AG04450 (cell line): ENCODE data around the gene ENTPD7. TPM values are rescaled to one million over a fixed set of nuclear protein-coding genes. Genes with fewer than 3 reads are reported as not detected.
A peak's percentile ranks its signal among the peaks of the same experiment; 100 is the strongest.

Experiments used
- CTCF ChIA-PET: fragments of 300-600, 350-600 bp; formaldehyde crosslinking; extraction: SDS; loops from one replicate; lab custom pipeline; 2022; ENCODE audit warnings: antibody characterized with exemption, inconsistent platforms; lab: Charles Lee
- POLR2A ChIA-PET: fragments of 350-600 bp; formaldehyde crosslinking; extraction: SDS; loops from one replicate; lab custom pipeline; 2021; ENCODE audit warnings: antibody characterized with exemption, inconsistent platforms; lab: Yijun Ruan, JAX
- DNase-seq: peaks from one replicate; pipeline ENCODE4 v3.0.0-alpha.2; 2011; ENCODE audit warnings: low read depth, low spot score
- H3K27ac ChIP-seq: one replicate; pipeline ENCODE4 v1.5.1; 2012; ENCODE audit warnings: low read depth, low read length, control low read depth
- H3K27me3 ChIP-seq: one replicate; pipeline ENCODE4 v1.6.0; 2012; ENCODE audit warnings: low read length; ENCODE audit not compliant: control insufficient read depth, insufficient read depth
- H3K4me3 ChIP-seq: 2 replicates; pipeline ENCODE4 v1.5.1; 2011; ENCODE audit warnings: mild to moderate bottlenecking, low read depth, low read length, control low read depth
- H3K9me3 ChIP-seq: 2 replicates; pipeline ENCODE4 v1.5.1; 2012; ENCODE audit warnings: low read length; ENCODE audit not compliant: control insufficient read depth, insufficient read depth
- CTCF ChIP-seq: IDR thresholded peaks from 2 replicates; pipeline ENCODE4 v1.5.1; 2011; ENCODE audit warnings: low read depth, low read length, control low read depth, inconsistent platforms
- polyA plus RNA-seq: library from polyadenylated mRNA; depleted of rRNA; stranded (reverse); fragments of >200 nt; gene quantifications from 2 replicates; pipeline ENCODE4 v1.2.3, GENCODE V29; 2011

Gene ENTPD7
- polyA plus RNA-seq, 1 experiment: 16.2 TPM

DNA sequence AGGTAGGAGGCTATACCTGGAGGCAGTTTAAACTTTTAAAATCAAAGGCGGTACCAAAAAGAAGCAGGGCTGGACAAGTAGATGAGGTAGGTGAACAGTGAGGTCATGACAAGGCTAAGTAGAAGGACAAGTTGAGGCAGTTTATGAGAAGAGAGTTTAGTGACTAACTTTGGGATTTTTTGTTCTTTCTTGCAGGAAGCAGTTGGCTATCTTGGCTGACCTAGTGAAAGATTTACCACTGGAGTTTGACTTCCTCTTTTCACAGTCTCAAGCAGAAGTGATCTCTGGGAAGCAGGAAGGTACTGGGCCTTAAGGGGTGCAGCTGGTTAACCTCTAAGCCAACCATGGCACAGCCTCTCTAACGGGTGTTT is 26.3 kb downstream of the ENTPD7 start:
- CTCF ChIA-PET: no interaction called here
- POLR2A ChIA-PET: no interaction called here
- Histone ChIP-seq H3K27me3 (no peaks in the 10 kb centered on the region), H3K9me3 (no peaks in the 10 kb centered on the region), H3K4me3 (no peak overlapping the region), H3K27ac (no peak overlapping the region)
- DNase-seq: no peak
- TF ChIP-seq CTCF: no peak

GRCh38 chr10:99689461-99689860 is 30.2 kb downstream of the ENTPD7 start:
- H3K27me3 ChIP-seq: no peaks in the 10 kb centered on the region
- no peak for DNase-seq
- CTCF ChIA-PET: no interaction called here
- POLR2A ChIA-PET: no interaction called here
- no peak for TF ChIP-seq CTCF
- H3K9me3 ChIP-seq: no peaks in the 10 kb centered on the region
- H3K27ac ChIP-seq: no peak overlapping the region
- no peak overlapping the region for H3K4me3 ChIP-seq

DNA sequence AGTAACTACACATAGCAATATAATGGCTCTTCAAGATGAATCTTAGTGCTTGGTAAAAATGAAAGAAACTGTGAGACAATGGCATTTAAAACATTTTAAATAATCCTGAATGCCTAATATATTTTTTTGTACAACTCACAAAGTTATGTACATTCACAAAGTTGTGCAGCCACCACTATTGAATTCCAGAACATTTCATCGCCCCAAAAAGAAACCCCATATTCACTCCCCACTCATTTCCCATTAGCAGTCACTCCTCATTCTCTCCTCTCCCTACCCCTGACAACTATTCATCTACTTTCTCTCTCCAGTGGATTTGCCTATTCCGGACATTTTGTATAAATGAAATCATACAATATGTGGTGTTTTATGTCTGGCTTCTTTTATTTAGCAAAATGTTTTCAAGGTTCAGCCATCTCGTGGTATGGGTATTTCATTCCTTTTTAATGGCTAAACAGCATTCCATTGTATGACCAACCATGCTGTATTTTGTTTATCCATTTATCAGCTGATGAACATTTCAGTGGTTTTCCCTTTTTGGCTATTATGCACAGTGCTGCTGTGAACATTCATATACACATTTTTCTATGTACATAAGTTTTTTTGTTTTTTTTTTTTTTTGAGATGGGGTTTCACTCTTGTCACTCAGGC is 34.7 kb downstream of the ENTPD7 start:
- Histone ChIP-seq H3K27ac (peak overlapping the region; percentile 94), H3K27me3 (no peaks in the 10 kb centered on the region), H3K4me3 (no peak overlapping the region), H3K9me3 (no peaks in the 10 kb centered on the region)
- DNase-seq: peak; percentile 81
- ChIA-PET POLR2A (interaction anchor here (0.6 to 0.7 kb wide), 5 partner anchors 15 to 287 kb away, joined by 3 to 7 read pairs (median 4); no protein-coding TSS in a partner anchor), CTCF (no interaction called here)
- TF ChIP-seq CTCF: no peak

- H3K27me3 ChIP-seq: no peaks in the 10 kb centered on the region
- ChIA-PET CTCF (interaction anchor here (1.0 kb wide), 1 partner anchor 15 kb away, joined by 3 read pairs; no protein-coding TSS in a partner anchor), POLR2A (interaction anchor here (1.4 kb wide), 1 partner anchor 36 kb away, joined by 3 read pairs; the partner anchor contains the start of gene ENTPD7)
- DNase-seq: no peak
- no peak for TF ChIP-seq CTCF
- no peaks in the 10 kb centered on the region for H3K9me3 ChIP-seq
- no peak overlapping the region for H3K4me3 ChIP-seq
- H3K27ac ChIP-seq: peak overlapping the region; percentile 59
These were observed 36.5 kb downstream of the ENTPD7 start for GRCh38 chr10:99695761-99696160.

DNA sequence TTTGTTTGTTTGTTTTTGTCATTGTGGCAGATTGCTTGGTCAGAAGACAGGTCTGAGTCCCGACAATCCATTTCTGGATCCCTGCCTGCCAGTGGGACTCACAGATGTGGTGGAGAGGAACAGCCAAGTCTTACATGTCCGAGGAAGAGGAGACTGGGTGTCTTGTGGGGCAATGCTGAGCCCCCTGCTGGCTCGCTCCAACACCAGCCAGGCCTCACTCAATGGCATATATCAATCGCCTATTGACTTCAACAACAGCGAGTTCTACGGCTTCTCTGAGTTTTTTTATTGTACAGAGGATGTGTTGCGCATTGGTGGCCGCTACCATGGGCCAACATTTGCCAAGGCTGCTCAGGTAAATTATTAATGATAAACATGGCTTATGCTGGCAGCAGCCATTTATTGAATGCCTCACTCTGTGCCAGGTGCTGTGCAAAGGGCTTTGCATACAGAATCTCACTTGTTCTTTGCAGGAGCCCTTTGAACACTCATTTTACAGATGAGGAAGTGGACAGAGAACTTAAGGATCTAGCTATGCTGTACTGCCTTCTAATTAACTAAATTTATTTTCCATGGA is 39.3 kb downstream of the ENTPD7 start:
- ChIA-PET CTCF (interaction anchor here (0.6 to 1.9 kb wide), 3 partner anchors 12 to 147 kb away, joined by 3 to 4 read pairs (median 3); no protein-coding TSS in a partner anchor), POLR2A (no interaction called here)
- H3K27me3 ChIP-seq: no peaks in the 10 kb centered on the region
- no peak overlapping the region for H3K27ac ChIP-seq
- peak; percentile 8; the same call in 1 of the 2 replicates for TF ChIP-seq CTCF
- no peaks in the 10 kb centered on the region for H3K9me3 ChIP-seq
- no peak overlapping the region for H3K4me3 ChIP-seq
- DNase-seq: no peak
